Measurements from ENCODE around the gene KLC3.

GRCh38 chr19:45385392-45386221 is 45.1 kb downstream of the KLC3 start:
- no peak for TF ChIP-seq SUZ12 (IDR thresholded peaks at IDR 0.05; ENCODE audit: extremely low read depth, insufficient read depth, insufficient read length)
- no peak for TF ChIP-seq YY1 (IDR thresholded peaks at IDR 0.05; ENCODE audit: insufficient read depth, insufficient read length)
- TF ChIP-seq ZNF274 (IDR thresholded peaks at IDR 0.05; ENCODE audit: low read depth, low read length): no peak
